ENCODE data around the gene FBXL20.
A peak's percentile ranks its signal among the peaks of the same experiment; 100 is the strongest.
"Not testable (repeated sequence)": the region's sequence is repeated elsewhere in the genome, so short reads cannot be mapped to it uniquely, and the experiment has no call there.

The FBXL20 gene

GRCh38 chr17:39325528-39326240 lies 75.7 kb downstream of the FBXL20 start:
- DNase-seq = no peak

- no peak for DNase-seq
These were observed 82.8 kb downstream of the FBXL20 start for GRCh38 chr17:39318636-39319035.

- no peak for DNase-seq
These were observed 94.8 kb downstream of the FBXL20 start for GRCh38 chr17:39306509-39307212.

- DNase-seq = no peak
These were observed 95.4 kb downstream of the FBXL20 start for GRCh38 chr17:39305978-39306377.

- DNase-seq = no peak
These were observed 97.2 kb downstream of the FBXL20 start for GRCh38 chr17:39304188-39304587.

GRCh38 chr17:39294060-39294459 lies 107.4 kb downstream of the FBXL20 start:
- DNase-seq = no peak

GRCh38 chr17:39292546-39292945 lies 108.9 kb downstream of the FBXL20 start:
- not testable (repeated sequence) for DNase-seq

- not testable (repeated sequence) for DNase-seq
These were observed 114.9 kb downstream of the FBXL20 start for GRCh38 chr17:39286513-39286912.

- no peak for DNase-seq
These were observed 116.7 kb downstream of the FBXL20 start for GRCh38 chr17:39284685-39285084.

GRCh38 chr17:39283896-39284295 lies 117.5 kb downstream of the FBXL20 start:
- DNase-seq = no peak

- no peak for DNase-seq
These were observed 118.3 kb downstream of the FBXL20 start for GRCh38 chr17:39283098-39283497.

- no peak for DNase-seq
These were observed 119.6 kb downstream of the FBXL20 start for GRCh38 chr17:39281806-39282205.

- DNase-seq = not testable (repeated sequence)
These were observed 123.2 kb downstream of the FBXL20 start for GRCh38 chr17:39278246-39278645.

GRCh38 chr17:39277110-39277509 lies 124.3 kb downstream of the FBXL20 start:
- no peak for DNase-seq

- DNase-seq = no peak
These were observed 125.3 kb downstream of the FBXL20 start for GRCh38 chr17:39276113-39276512.

GRCh38 chr17:39271546-39271945 lies 129.9 kb downstream of the FBXL20 start:
- DNase-seq = no peak

GRCh38 chr17:39270923-39271322 lies 130.5 kb downstream of the FBXL20 start:
- no peak for DNase-seq

- no peak for DNase-seq
These were observed 137.3 kb downstream of the FBXL20 start for GRCh38 chr17:39264119-39264518.

- peak; percentile 44 for DNase-seq
These were observed 140.1 kb downstream of the FBXL20 start for GRCh38 chr17:39261286-39261685.

GRCh38 chr17:39252788-39253460 lies 148.5 kb downstream of the FBXL20 start:
- DNase-seq = no peak

- no peak for DNase-seq
These were observed 149.4 kb downstream of the FBXL20 start for GRCh38 chr17:39251997-39252396.

- not testable (repeated sequence) for DNase-seq
These were observed 151.3 kb downstream of the FBXL20 start for GRCh38 chr17:39250076-39250475.

GRCh38 chr17:39246274-39246673 lies 155.2 kb downstream of the FBXL20 start:
- DNase-seq = no peak
